ENCODE measurements around the gene CD55.

DNA sequence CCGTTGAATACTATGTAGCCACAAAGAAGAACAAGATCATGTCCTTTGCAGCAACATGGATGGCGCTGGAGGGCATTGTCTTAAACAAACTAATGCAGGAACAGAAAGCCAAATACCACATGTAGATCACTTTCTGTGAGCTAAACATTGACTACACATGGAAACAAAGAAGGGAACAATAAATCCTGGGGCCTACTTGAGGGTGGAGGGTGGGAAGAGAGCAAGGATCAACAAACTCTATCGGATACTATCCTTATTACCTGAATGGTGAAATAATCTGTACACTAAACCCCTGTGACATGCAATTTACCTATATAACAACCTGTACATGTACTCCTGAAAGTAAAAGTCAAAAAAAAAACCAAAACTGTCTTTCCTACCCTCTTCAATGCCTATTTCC lies 40.8 kb upstream of the CD55 start:
- TF ChIP-seq POLR2AphosphoS5 (IDR thresholded peaks at IDR 0.05; ENCODE audit: low read depth, low read length) (no peak), POLR2A (IDR thresholded peaks at IDR 0.05; ENCODE audit: low read depth, low read length) (no peak), SPI1 (IDR thresholded peaks at IDR 0.05; ENCODE audit: low read depth, low read length) (no peak), TAF1 (IDR thresholded peaks at IDR 0.05; ENCODE audit: low read depth, low read length) (no peak), POU2F2 (IDR thresholded peaks at IDR 0.05; ENCODE audit: low read depth, low read length) (no peak)

All from GM12891 (cell line).